SU-DHL-6 (cell line): Measurements from ENCODE around the gene MSTN.

Experiments
- H2AFZ ChIP-seq: fragments of 200-600 bp; sonication (generic); 2 replicates; pipeline ENCODE4 v1.6.1; 2014; ENCODE audit warnings: low read depth, mild to moderate bottlenecking, moderate library complexity, mixed read lengths, antibody characterized with exemption, low read length; ENCODE audit not compliant: severe bottlenecking
- H3F3A ChIP-seq: fragments of 200-600 bp; shearing (Covaris generic); 2 replicates; pipeline ENCODE4 v1.6.0; 2016; ENCODE audit warnings: antibody characterized with exemption, mild to moderate bottlenecking; ENCODE audit not compliant: insufficient read depth
- H3K27ac ChIP-seq: fragments of 200-600 bp; sonication (generic); 2 replicates; pipeline ENCODE4 v1.5.1; 2016; ENCODE audit warnings: low read depth, mild to moderate bottlenecking, low read length, moderate library complexity, mixed read lengths
- H3K27me3 ChIP-seq: fragments of 200-600 bp; sonication (generic), shearing (Covaris generic); 2 replicates; pipeline ENCODE4 v1.6.0; 2014; ENCODE audit warnings: mild to moderate bottlenecking, low read length
- H3K36me3 ChIP-seq: fragments of 200-600 bp; sonication (generic); 2 replicates; pipeline ENCODE4 v1.6.1; 2014; ENCODE audit warnings: mild to moderate bottlenecking, low read length, mixed read lengths
- H3K4me2 ChIP-seq: fragments of 300-600, 200-600 bp; shearing (Covaris generic), sonication (generic); 2 replicates; pipeline ENCODE4 v1.6.0; 2014; ENCODE audit warnings: low read length, low read depth, mild to moderate bottlenecking; ENCODE audit not compliant: poor library complexity, severe bottlenecking
- H3K4me3 ChIP-seq: fragments of 200-600 bp; sonication (generic); 2 replicates; pipeline ENCODE4 v1.5.1; 2014; ENCODE audit warnings: antibody characterized with exemption, low read length, mild to moderate bottlenecking, mixed read lengths; ENCODE audit not compliant: insufficient read depth, poor library complexity, severe bottlenecking
- H3K79me2 ChIP-seq: fragments of 200-600 bp; sonication (generic); 2 replicates; pipeline ENCODE4 v1.6.1; 2014; ENCODE audit warnings: mild to moderate bottlenecking, low read length, moderate library complexity; ENCODE audit not compliant: insufficient read depth
- H3K9ac ChIP-seq: fragments of 200-600 bp; sonication (generic); 2 replicates; pipeline ENCODE4 v1.7.0; 2014; ENCODE audit warnings: mild to moderate bottlenecking, low read length
- H3K9me2 ChIP-seq: fragments of 200-600 bp; sonication (generic); replicated peaks from 2 replicates; pipeline ENCODE4 v1.6.1; 2014; ENCODE audit warnings: low read length; ENCODE audit not compliant: insufficient read depth
- H3K9me3 ChIP-seq: fragments of 200-600 bp; sonication (generic); 2 replicates; pipeline ENCODE4 v1.6.1; 2014; ENCODE audit warnings: low read length, mixed read lengths; ENCODE audit not compliant: insufficient read depth
- H4K20me1 ChIP-seq: fragments of 200-600 bp; sonication (generic); 2 replicates; pipeline ENCODE4 v1.6.1; 2014; ENCODE audit warnings: low read depth, mild to moderate bottlenecking, antibody characterized with exemption, low read length, moderate library complexity, mixed read lengths
- EZH2phosphoT487 ChIP-seq: fragments of 200-600 bp; sonication (generic), shearing (Covaris generic); conservative IDR thresholded peaks from 2 replicates; pipeline ENCODE4 v1.6.1; 2018; ENCODE audit warnings: mild to moderate bottlenecking, antibody characterized with exemption, low read length, moderate library complexity, mixed read lengths
- TF ChIP-seq, protein P1 (sequence below): fragments of 200-600 bp; sonication (generic); IDR thresholded peaks from one replicate; pipeline ENCODE4 v1.5.1; 2017; ENCODE audit warnings: antibody characterized with exemption, mild to moderate bottlenecking, low read length, moderate library complexity; ENCODE audit not compliant: insufficient read depth, poor library complexity, severe bottlenecking

MSTN gene

DNA sequence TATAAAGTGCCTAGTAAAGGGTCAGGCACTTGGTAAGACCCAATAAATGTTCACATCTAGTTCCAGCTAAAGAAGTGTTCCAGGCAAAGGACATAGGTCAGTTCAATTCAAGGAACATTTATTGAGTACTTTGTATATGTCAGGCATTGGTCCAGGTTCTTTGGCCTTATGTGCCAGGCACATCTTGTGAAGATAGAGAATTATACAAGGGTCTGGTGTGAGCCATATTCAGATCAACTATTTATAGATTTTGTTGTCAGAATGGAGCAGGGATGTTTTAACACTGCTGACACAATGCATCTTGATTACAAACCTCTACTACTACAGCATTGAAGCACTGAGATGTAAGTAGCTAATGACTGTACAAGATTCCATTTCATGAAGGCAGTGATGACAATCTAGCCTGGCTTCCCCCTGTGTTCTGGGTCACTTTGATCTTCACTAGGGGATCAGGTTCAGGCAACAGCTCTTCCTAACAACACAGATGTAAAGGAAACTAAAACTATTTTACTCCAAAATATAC is 18.1 kb upstream of the MSTN start:
- H3K9me2 ChIP-seq: no peaks in the 10 kb centered on the region
- H3K4me2 ChIP-seq: no peak overlapping the region
- no peaks in the 10 kb centered on the region for H3K36me3 ChIP-seq
- no peak overlapping the region for H2AFZ ChIP-seq
- H3K9me3 ChIP-seq: no peaks in the 10 kb centered on the region
- no peak overlapping the region for H3K4me3 ChIP-seq
- H3K27ac ChIP-seq: no peak overlapping the region
- no peaks in the 10 kb centered on the region for H3F3A ChIP-seq
- no peaks in the 10 kb centered on the region for H4K20me1 ChIP-seq
- H3K27me3 ChIP-seq: no peaks in the 10 kb centered on the region
- no peaks in the 10 kb centered on the region for H3K79me2 ChIP-seq
- H3K9ac ChIP-seq: no peak overlapping the region
- TF ChIP-seq, protein P1, sequence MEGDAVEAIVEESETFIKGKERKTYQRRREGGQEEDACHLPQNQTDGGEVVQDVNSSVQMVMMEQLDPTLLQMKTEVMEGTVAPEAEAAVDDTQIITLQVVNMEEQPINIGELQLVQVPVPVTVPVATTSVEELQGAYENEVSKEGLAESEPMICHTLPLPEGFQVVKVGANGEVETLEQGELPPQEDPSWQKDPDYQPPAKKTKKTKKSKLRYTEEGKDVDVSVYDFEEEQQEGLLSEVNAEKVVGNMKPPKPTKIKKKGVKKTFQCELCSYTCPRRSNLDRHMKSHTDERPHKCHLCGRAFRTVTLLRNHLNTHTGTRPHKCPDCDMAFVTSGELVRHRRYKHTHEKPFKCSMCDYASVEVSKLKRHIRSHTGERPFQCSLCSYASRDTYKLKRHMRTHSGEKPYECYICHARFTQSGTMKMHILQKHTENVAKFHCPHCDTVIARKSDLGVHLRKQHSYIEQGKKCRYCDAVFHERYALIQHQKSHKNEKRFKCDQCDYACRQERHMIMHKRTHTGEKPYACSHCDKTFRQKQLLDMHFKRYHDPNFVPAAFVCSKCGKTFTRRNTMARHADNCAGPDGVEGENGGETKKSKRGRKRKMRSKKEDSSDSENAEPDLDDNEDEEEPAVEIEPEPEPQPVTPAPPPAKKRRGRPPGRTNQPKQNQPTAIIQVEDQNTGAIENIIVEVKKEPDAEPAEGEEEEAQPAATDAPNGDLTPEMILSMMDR: no peak
- no peak for TF ChIP-seq EZH2phosphoT487

DNA sequence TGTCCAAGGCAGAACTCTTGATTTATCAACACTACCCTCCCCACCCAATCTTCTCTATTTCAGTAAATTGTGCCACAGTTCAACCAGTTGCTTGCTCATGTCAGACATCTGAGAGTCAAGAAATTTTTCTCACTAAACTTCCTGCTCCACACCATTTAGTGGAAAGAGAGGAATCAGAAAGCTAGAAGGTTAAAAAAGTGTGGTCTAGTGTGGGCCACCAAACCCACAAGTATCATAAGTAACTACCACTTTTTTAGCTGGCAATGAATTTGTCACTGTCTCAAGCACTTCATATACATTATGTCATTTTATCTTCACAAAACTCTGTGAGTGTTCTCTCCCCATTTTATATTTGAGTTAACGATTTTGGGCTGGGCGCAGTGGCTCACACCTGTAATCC is 16.6 kb upstream of the MSTN start:
- Histone ChIP-seq H3F3A (no peaks in the 10 kb centered on the region), H3K79me2 (no peaks in the 10 kb centered on the region), H3K36me3 (no peaks in the 10 kb centered on the region), H3K4me3 (no peak overlapping the region), H3K27me3 (no peaks in the 10 kb centered on the region), H3K9ac (no peak overlapping the region), H3K4me2 (no peak overlapping the region), H3K27ac (no peak overlapping the region), H2AFZ (no peak overlapping the region), H3K9me2 (no peaks in the 10 kb centered on the region), H4K20me1 (no peaks in the 10 kb centered on the region), H3K9me3 (no peaks in the 10 kb centered on the region)
- TF ChIP-seq, protein P1: no peak
- no peak for TF ChIP-seq EZH2phosphoT487

DNA sequence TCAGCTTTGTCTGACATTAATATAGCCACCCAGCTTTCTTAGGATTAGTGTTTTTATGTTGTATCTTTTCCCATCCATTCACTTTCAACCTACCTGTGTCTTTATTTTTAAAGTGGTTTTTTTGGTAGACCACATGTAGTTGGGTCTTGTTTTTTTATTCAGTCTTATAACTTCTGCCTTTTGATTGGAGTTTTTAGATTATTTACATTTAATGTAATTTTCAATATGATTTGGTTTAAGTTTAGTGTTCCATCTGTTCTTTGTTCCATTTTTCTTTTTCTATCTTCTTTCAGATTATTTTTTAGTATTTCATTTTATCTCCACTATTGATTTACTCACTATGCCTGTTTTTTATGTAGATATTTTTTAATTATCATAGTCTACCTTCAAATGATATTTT is 13.1 kb upstream of the MSTN start:
- no peak overlapping the region for H3K4me2 ChIP-seq
- H3K9ac ChIP-seq: no peak overlapping the region
- no peak overlapping the region for H3K4me3 ChIP-seq
- no peak overlapping the region for H2AFZ ChIP-seq
- no peaks in the 10 kb centered on the region for H3K9me3 ChIP-seq
- no peaks in the 10 kb centered on the region for H3F3A ChIP-seq
- no peaks in the 10 kb centered on the region for H3K9me2 ChIP-seq
- no peaks in the 10 kb centered on the region for H3K36me3 ChIP-seq
- no peaks in the 10 kb centered on the region for H3K79me2 ChIP-seq
- H3K27me3 ChIP-seq: no peaks in the 10 kb centered on the region
- no peak overlapping the region for H3K27ac ChIP-seq
- TF ChIP-seq EZH2phosphoT487: no peak
- TF ChIP-seq, protein P1: no peak
- no peaks in the 10 kb centered on the region for H4K20me1 ChIP-seq
